ENCODE data around the gene OR10G6. TPM values are rescaled to one million over a fixed set of nuclear protein-coding genes. Genes with fewer than 3 reads are reported as not detected.

OR10G6 gene
- total RNA-seq, 1 experiment from 2014 or later: not detected

DNA sequence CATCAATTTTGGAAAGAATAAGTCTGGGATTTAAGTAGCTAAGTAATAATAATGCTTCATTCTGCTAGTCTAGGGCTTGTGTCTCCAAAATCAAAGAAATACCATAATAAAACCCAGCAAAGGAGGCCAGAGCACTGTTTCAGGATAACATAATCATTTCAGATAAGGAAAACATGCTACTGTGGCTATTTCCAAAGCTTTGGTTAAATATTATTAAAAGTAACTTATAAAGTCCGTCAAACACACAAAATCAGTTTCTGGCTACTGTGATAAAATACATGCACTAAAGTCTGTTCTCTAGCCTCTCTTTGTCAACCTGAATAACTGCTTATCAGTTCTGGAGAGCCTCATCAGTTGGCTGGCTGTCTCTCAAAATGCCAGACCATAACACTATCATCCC lies 49.8 kb downstream of the OR10G6 start:
- ChIA-PET CTCF (no interaction called here), POLR2A (interaction anchor here (1.1 kb wide), 1 partner anchor 122 kb away, joined by 3 read pairs; no protein-coding TSS in a partner anchor)
- TF ChIP-seq, protein P1, sequence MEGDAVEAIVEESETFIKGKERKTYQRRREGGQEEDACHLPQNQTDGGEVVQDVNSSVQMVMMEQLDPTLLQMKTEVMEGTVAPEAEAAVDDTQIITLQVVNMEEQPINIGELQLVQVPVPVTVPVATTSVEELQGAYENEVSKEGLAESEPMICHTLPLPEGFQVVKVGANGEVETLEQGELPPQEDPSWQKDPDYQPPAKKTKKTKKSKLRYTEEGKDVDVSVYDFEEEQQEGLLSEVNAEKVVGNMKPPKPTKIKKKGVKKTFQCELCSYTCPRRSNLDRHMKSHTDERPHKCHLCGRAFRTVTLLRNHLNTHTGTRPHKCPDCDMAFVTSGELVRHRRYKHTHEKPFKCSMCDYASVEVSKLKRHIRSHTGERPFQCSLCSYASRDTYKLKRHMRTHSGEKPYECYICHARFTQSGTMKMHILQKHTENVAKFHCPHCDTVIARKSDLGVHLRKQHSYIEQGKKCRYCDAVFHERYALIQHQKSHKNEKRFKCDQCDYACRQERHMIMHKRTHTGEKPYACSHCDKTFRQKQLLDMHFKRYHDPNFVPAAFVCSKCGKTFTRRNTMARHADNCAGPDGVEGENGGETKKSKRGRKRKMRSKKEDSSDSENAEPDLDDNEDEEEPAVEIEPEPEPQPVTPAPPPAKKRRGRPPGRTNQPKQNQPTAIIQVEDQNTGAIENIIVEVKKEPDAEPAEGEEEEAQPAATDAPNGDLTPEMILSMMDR (IDR thresholded peaks at IDR 0.05; ENCODE audit: unreplicated experiment): no peak
- H3K9me3 Mint-ChIP-seq (ENCODE audit: unreplicated experiment): peaks cover under 1% of the 10 kb centered on the region
- no peaks in the 10 kb centered on the region for H3K27me3 Mint-ChIP-seq (ENCODE audit: insufficient read depth, unreplicated experiment)
- no peaks in the 10 kb centered on the region for H3K4me1 Mint-ChIP-seq (ENCODE audit: insufficient read depth, unreplicated experiment)
- intact Hi-C loops (cut with micrococcal nuclease): no loop called here
- H3K36me3 Mint-ChIP-seq (ENCODE audit: insufficient read depth, unreplicated experiment): no peaks in the 10 kb centered on the region
- H3K4me3 Mint-ChIP-seq (ENCODE audit: unreplicated experiment): no peak overlapping the region
- no peak for DNase-seq (ENCODE audit: unreplicated experiment)
- no TSS peak for BruUV-seq (replicated peaks)
- H3K27ac Mint-ChIP-seq (ENCODE audit: low read depth, unreplicated experiment): no peak overlapping the region

Other genes starting within 250 kb of the OR10G6 start
- not detected in 2 replicates for gene OR6X1, start 240.6 kb downstream of the OR10G6 start, total RNA-seq (2022)
- gene OR6M1, start 188.8 kb downstream of the OR10G6 start, total RNA-seq (2022): not detected in 2 replicates
- gene TMEM225, start 109.5 kb downstream of the OR10G6 start, total RNA-seq (2022): not detected in 2 replicates
- not detected in 2 replicates for gene OR8D4, start 93.0 kb downstream of the OR10G6 start, total RNA-seq (2022)
- gene OR4D5, start 55.5 kb downstream of the OR10G6 start, total RNA-seq (2022): not detected in 2 replicates
- gene OR6T1, start 51.3 kb downstream of the OR10G6 start, total RNA-seq (2022): not detected in 2 replicates
- 0.37 TPM in 2 replicates for gene OR10S1, start 17.4 kb downstream of the OR10G6 start, total RNA-seq (2022)
- gene OR10G4, start 17.8 kb upstream of the OR10G6 start, total RNA-seq (2022): not detected in 2 replicates
- gene OR10G9, start 27.9 kb upstream of the OR10G6 start, total RNA-seq (2022): not detected in 2 replicates
- gene OR10G8, start 31.6 kb upstream of the OR10G6 start, total RNA-seq (2022): not detected in 2 replicates
- gene OR10G7, start 46.2 kb upstream of the OR10G6 start, total RNA-seq (2022): not detected in 2 replicates
- 7.9 and 12.0 TPM in 2 replicates for gene VWA5A, start 120.3 kb upstream of the OR10G6 start, total RNA-seq (2022)
- not detected in 2 replicates for gene OR10D3, start 188.2 kb upstream of the OR10G6 start, total RNA-seq (2022)
- not detected in 2 replicates for gene OR8G1, start 245.9 kb upstream of the OR10G6 start, total RNA-seq (2022)